H9 (cell line): ENCODE results near the gene XIAP. TPM values are rescaled to one million over a fixed set of nuclear protein-coding genes. Genes with fewer than 3 reads are reported as not detected.

ENCODE experiments used
- DNase-seq: peaks from one replicate; pipeline ENCODE4 v3.0.0-alpha.2; 2017
- H2AFZ ChIP-seq: one replicate; pipeline ENCODE4 v1.6.1; 2013; ENCODE audit warnings: mild to moderate bottlenecking, low read length, control low read depth, moderate library complexity
- H2AK5ac ChIP-seq: 2 replicates; pipeline ENCODE4 v1.6.1; 2013; ENCODE audit warnings: low read length, control low read depth, mixed read lengths; ENCODE audit not compliant: insufficient read length
- H2BK120ac ChIP-seq: one replicate; pipeline ENCODE4 v1.6.1; 2013; ENCODE audit warnings: low read depth, mild to moderate bottlenecking, low read length, control low read depth, inconsistent platforms; ENCODE audit not compliant: poor library complexity, severe bottlenecking
- H2BK12ac ChIP-seq: 2 replicates; pipeline ENCODE4 v1.6.1; 2013; ENCODE audit warnings: low read length, control low read depth, mixed read lengths, low read depth; ENCODE audit not compliant: insufficient read length
- H2BK15ac ChIP-seq: 2 replicates; pipeline ENCODE4 v1.6.1; 2013; ENCODE audit warnings: low read depth, low read length, control low read depth
- H2BK20ac ChIP-seq: one replicate; pipeline ENCODE4 v1.6.1; 2013; ENCODE audit warnings: low read depth, mild to moderate bottlenecking, low read length, control low read depth, inconsistent platforms; ENCODE audit not compliant: poor library complexity, severe bottlenecking
- H2BK5ac ChIP-seq: 2 replicates; pipeline ENCODE4 v1.6.1; 2013; ENCODE audit warnings: low read length, control low read depth, mixed read lengths; ENCODE audit not compliant: insufficient read length
- H3K14ac ChIP-seq: 2 replicates; pipeline ENCODE4 v1.6.1; 2013; ENCODE audit warnings: low read length, control low read depth; ENCODE audit not compliant: insufficient read depth
- H3K18ac ChIP-seq: 2 replicates; pipeline ENCODE4 v1.6.1; 2013; ENCODE audit warnings: low read depth, mild to moderate bottlenecking, mixed read lengths, low read length, control low read depth; ENCODE audit not compliant: insufficient read length
- H3K23ac ChIP-seq: 2 replicates; pipeline ENCODE4 v1.6.1; 2013; ENCODE audit warnings: low read length, control low read depth, mixed read lengths, low read depth; ENCODE audit not compliant: insufficient read length
- H3K23me2 ChIP-seq: 2 replicates; pipeline ENCODE4 v1.6.1; 2013; ENCODE audit warnings: low read depth, mild to moderate bottlenecking, mixed read lengths, low read length, control low read depth; ENCODE audit not compliant: insufficient read length, poor library complexity, severe bottlenecking
- H3K27ac ChIP-seq: 2 replicates; pipeline ENCODE4 v1.5.1; 2013; ENCODE audit warnings: low read length, control low read depth, mixed read lengths, low read depth; ENCODE audit not compliant: insufficient read length
- H3K27me3 ChIP-seq: 2 replicates; pipeline ENCODE4 v1.6.1; 2013; ENCODE audit warnings: low read length, control low read depth, inconsistent platforms; ENCODE audit not compliant: insufficient read depth
- H3K4ac ChIP-seq: 2 replicates; pipeline ENCODE4 v1.6.1; 2013; ENCODE audit warnings: low read depth, mild to moderate bottlenecking, control low read depth, inconsistent platforms, low read length, moderate library complexity
- H3K4me1 ChIP-seq: 2 replicates; pipeline ENCODE4 v1.6.1; 2013; ENCODE audit warnings: low read length, control low read depth, inconsistent platforms; ENCODE audit not compliant: insufficient read depth
- H3K4me2 ChIP-seq: 2 replicates; pipeline ENCODE4 v1.6.1; 2013; ENCODE audit warnings: low read length, control low read depth, mixed read lengths; ENCODE audit not compliant: insufficient read length, insufficient read depth
- H3K56ac ChIP-seq: 2 replicates; pipeline ENCODE4 v1.6.1; 2013; ENCODE audit warnings: low read depth, mild to moderate bottlenecking, mixed read lengths, low read length, control low read depth; ENCODE audit not compliant: insufficient read length
- H3K79me1 ChIP-seq: 2 replicates; pipeline ENCODE4 v1.6.1; 2013; ENCODE audit warnings: low read depth, mild to moderate bottlenecking, moderate library complexity, low read length, control low read depth, inconsistent platforms; ENCODE audit not compliant: insufficient read depth, poor library complexity, severe bottlenecking
- H3K79me2 ChIP-seq: 2 replicates; pipeline ENCODE4 v1.6.1; 2013; ENCODE audit warnings: low read length, control low read depth, inconsistent platforms; ENCODE audit not compliant: insufficient read depth
- H3K9ac ChIP-seq: 2 replicates; pipeline ENCODE4 v1.6.1; 2013; ENCODE audit warnings: low read length, control low read depth, mixed read lengths; ENCODE audit not compliant: insufficient read length; ENCODE audit errors: extremely low read depth
- H3K9me3 ChIP-seq: one replicate; pipeline ENCODE4 v1.6.1; 2013; ENCODE audit warnings: low read depth, low read length, inconsistent platforms; ENCODE audit not compliant: control insufficient read depth
- H3T11ph ChIP-seq: one replicate; pipeline ENCODE4 v1.6.1; 2013; ENCODE audit warnings: mild to moderate bottlenecking, low read length, control low read depth, inconsistent platforms
- H4K20me1 ChIP-seq: one replicate; pipeline ENCODE4 v1.6.1; 2013; ENCODE audit not compliant: control insufficient read depth, insufficient read length, insufficient read depth
- H4K5ac ChIP-seq: 2 replicates; pipeline ENCODE4 v1.6.1; 2013; ENCODE audit warnings: low read depth, mild to moderate bottlenecking, mixed read lengths, low read length, control low read depth; ENCODE audit not compliant: insufficient read length
- H4K8ac ChIP-seq: replicated peaks from 2 replicates; pipeline ENCODE4 v1.6.1; 2013; ENCODE audit warnings: low read length, control low read depth, mixed read lengths, low read depth; ENCODE audit not compliant: insufficient read length
- H4K91ac ChIP-seq: 2 replicates; pipeline ENCODE4 v1.6.1; 2013; ENCODE audit warnings: low read depth, mild to moderate bottlenecking, moderate library complexity, mixed read lengths, low read length, control low read depth; ENCODE audit not compliant: insufficient read length
- H3K27ac Mint-ChIP-seq, 3 experiments: 2 replicates in 2 of 3; 3 replicates in 1 of 3; pipeline ENCODE4 v1.8.0; 2020 to 2021; ENCODE audit warnings: mixed read lengths in 3 of 3, mild to moderate bottlenecking in 1 of 3, moderate library complexity in 1 of 3
- H3K27me3 Mint-ChIP-seq: 2 replicates; pipeline ENCODE4 v1.8.0; 2021; ENCODE audit warnings: low read depth, mild to moderate bottlenecking, moderate library complexity, mixed read lengths
- H3K36me3 Mint-ChIP-seq, 3 experiments: 2 replicates in 2 of 3; 3 replicates in 1 of 3; pipeline ENCODE4 v1.8.0; 2020 to 2021; ENCODE audit warnings: low read depth in 3 of 3, mixed read lengths in 3 of 3; ENCODE audit not compliant: insufficient read depth in 1 of 3
- H3K4me1 Mint-ChIP-seq, 2 experiments: 2 replicates each; pipeline ENCODE4 v1.8.0; 2020; ENCODE audit warnings: mixed read lengths in 2 of 2
- H3K4me3 Mint-ChIP-seq, 2 experiments: 2 replicates in 1 of 2; 3 replicates in 1 of 2; pipeline ENCODE4 v1.8.0; 2020 to 2021; ENCODE audit warnings: mild to moderate bottlenecking in 2 of 2, mixed read lengths in 2 of 2, moderate library complexity in 1 of 2
- H3K9me3 Mint-ChIP-seq, 2 experiments: 2 replicates in 1 of 2; 3 replicates in 1 of 2; pipeline ENCODE4 v1.8.0; 2020; ENCODE audit warnings: mild to moderate bottlenecking in 2 of 2, mixed read lengths in 2 of 2, moderate library complexity in 1 of 2
- CTCF ChIP-seq: fragments of 200-600 bp; sonication (generic); conservative IDR thresholded peaks from 3 replicates; pipeline ENCODE4 v1.8.0; 2021; ENCODE audit warnings: antibody characterized with exemption, mild to moderate bottlenecking
- WGBS: extraction: QIAGEN DNeasy Blood & Tissue Kit; methylation state at CpG from one replicate; pipeline ENCODE4 v1.1.7; 2013; ENCODE audit warnings: missing lambda C conversion rate, low lambda C conversion rate, mixed read lengths; ENCODE audit not compliant: insufficient read length; ENCODE audit errors: extremely low coverage; 5-methylcytosine and 5-hydroxymethylcytosine counted together
- total RNA-seq: library from RNA; stranded (reverse); gene quantifications from 2 replicates; pipeline ENCODE4 v1.2.1, GENCODE V29; 2021

Gene XIAP
- total RNA-seq, 1 experiment from 2014 or later: 40.5 TPM

GRCh38 chrX:123834116-123834515 is 25.7 kb upstream of the XIAP start:
- Histone ChIP-seq H4K91ac (no peak overlapping the region), H3K79me2 (no peaks in the 10 kb centered on the region), H3K9ac (no peak overlapping the region), H3K18ac (no peak overlapping the region), H3K27ac (no peak overlapping the region), H4K5ac (no peak overlapping the region), H4K8ac (no peak overlapping the region), H3K79me1 (no peaks in the 10 kb centered on the region), H3K27me3 (no peaks in the 10 kb centered on the region), H2BK120ac (no peak overlapping the region), H2BK12ac (no peak overlapping the region), H3T11ph (no peak overlapping the region), H3K4me2 (no peak overlapping the region), H2BK5ac (no peak overlapping the region), H2BK15ac (no peak overlapping the region), H2BK20ac (no peak overlapping the region), H3K23me2 (no peaks in the 10 kb centered on the region), H3K14ac (no peak overlapping the region), H3K9me3 (peaks cover 13% of the 10 kb centered on the region), H4K20me1 (no peaks in the 10 kb centered on the region), H3K23ac (no peak overlapping the region), H3K56ac (no peak overlapping the region), H3K4ac (no peak overlapping the region), H3K4me1 (no peaks in the 10 kb centered on the region), H2AFZ (no peak overlapping the region), H2AK5ac (no peak overlapping the region)
- Mint-ChIP-seq H3K4me3 (no peak overlapping the region), H3K36me3 (peaks cover 0 to 5% (median 4%) of the 10 kb centered on the region in 3 experiments; a peak in 4 of 7 replicates), H3K27ac (0 out of 7 replicates have a peak overlapping the region, but pooled peaks of 1 of the 3 experiments have one; percentile 6), H3K4me1 (peaks cover 6 to 12% of the 10 kb centered on the region in 2 experiments), H3K27me3 (no peaks in the 10 kb centered on the region), H3K9me3 (peaks cover 7 to 57% of the 10 kb centered on the region in 2 experiments; a peak in 4 of 5 replicates)
- TF ChIP-seq CTCF: no peak
- no CpG with 5 or more reads among the region's 1 CpG for WGBS
- DNase-seq: no peak
